ENCODE results near the gene TFDP1. TPM values are rescaled to one million over a fixed set of nuclear protein-coding genes. Genes with fewer than 3 reads are reported as not detected.

TFDP1 gene
- total RNA-seq, 1 donor from 2014 or later: 15.8 TPM

DNA sequence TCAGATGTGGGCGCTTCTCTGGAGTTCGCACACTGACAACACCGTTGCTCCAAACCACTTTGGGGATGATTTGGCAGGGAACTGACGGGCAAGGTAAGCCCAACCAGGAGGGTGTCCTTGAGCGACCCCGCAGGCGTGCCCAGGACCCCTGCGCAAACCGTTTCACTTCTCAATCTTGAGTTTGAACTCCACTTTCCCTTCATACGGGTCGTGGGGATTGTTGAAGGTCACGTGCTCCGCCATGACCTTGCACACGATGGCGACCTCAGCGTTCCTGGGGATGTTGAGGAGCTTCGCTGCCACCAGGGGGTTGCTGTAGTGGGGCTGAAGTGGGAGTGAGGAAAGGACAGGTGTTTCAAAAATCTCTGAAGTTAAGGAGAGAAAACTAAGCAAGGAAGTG, 64.7 kb downstream of the TFDP1 start:
- no peaks in the 10 kb centered on the region for H3K27me3 ChIP-seq
- no peak overlapping the region for H3K27ac ChIP-seq
- peak in 1 of 2 donors; percentile 50 for DNase-seq (ENCODE audit: low spot score in 2 of 2)
- intact Hi-C loops (cut with DNase I): no loop called here
- H3K9me3 ChIP-seq: no peaks in the 10 kb centered on the region
- H3K36me3 ChIP-seq: no peaks in the 10 kb centered on the region
- H3K4me3 ChIP-seq: no peak overlapping the region
- TF ChIP-seq, protein P1, sequence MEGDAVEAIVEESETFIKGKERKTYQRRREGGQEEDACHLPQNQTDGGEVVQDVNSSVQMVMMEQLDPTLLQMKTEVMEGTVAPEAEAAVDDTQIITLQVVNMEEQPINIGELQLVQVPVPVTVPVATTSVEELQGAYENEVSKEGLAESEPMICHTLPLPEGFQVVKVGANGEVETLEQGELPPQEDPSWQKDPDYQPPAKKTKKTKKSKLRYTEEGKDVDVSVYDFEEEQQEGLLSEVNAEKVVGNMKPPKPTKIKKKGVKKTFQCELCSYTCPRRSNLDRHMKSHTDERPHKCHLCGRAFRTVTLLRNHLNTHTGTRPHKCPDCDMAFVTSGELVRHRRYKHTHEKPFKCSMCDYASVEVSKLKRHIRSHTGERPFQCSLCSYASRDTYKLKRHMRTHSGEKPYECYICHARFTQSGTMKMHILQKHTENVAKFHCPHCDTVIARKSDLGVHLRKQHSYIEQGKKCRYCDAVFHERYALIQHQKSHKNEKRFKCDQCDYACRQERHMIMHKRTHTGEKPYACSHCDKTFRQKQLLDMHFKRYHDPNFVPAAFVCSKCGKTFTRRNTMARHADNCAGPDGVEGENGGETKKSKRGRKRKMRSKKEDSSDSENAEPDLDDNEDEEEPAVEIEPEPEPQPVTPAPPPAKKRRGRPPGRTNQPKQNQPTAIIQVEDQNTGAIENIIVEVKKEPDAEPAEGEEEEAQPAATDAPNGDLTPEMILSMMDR (IDR thresholded peaks at IDR 0.05): no peak
- peaks cover 4 to 7% of the 10 kb centered on the region in 2 donors for H3K4me1 ChIP-seq

DNA sequence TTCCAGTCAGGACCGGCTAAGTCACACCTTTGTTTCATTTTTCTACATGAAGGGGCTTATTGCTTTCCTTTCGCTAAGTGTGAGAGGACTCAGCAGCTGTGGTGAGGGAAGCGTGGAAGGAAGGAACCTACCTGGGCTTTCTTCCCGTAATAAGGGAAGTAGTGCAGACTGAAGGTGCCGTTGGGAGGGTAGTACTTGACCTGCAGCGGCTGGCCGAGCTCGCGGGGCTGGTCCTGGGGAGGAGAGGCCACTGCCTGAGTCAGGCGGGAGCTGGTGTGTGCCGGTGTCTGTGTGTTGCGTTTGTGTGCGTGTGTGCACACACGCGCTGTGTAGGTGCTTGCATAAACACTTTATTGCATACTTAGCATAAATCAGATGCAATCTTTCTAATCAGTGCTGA, 65.7 kb downstream of the TFDP1 start:
- no peaks in the 10 kb centered on the region for H3K36me3 ChIP-seq
- H3K27me3 ChIP-seq: no peaks in the 10 kb centered on the region
- TF ChIP-seq, protein P1 (IDR thresholded peaks at IDR 0.05): no peak
- H3K27ac ChIP-seq: no peak overlapping the region
- H3K4me1 ChIP-seq: peaks cover 4 to 7% of the 10 kb centered on the region in 2 donors
- no peak overlapping the region for H3K4me3 ChIP-seq
- H3K9me3 ChIP-seq: no peaks in the 10 kb centered on the region
- intact Hi-C loops (cut with DNase I): no loop called here
- peak in 1 of 2 donors; percentile 57 for DNase-seq (ENCODE audit: low spot score in 2 of 2)

DNA sequence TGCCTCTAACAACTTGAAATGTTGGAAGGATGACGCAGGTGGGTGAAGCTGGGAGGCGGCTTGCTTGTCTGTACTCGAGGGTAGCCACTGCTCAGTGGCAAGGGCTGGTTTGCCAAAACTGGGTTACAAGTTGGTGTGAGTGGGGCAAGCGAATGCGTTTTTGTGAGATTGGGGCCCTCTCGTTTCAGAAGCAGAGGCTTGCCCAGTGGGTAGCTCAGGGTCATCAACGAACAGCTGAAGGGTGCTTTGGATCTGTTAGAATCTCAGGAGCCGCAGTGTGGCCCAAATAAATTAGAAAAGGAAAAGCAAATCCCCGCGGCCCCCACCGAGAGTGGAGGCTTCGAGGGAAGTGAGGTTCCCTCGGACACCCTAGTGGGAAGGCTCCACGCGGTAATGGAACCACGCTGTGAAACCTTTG, 66.2 kb downstream of the TFDP1 start:
- no peak overlapping the region for H3K27ac ChIP-seq
- H3K4me1 ChIP-seq: peaks cover 4 to 7% of the 10 kb centered on the region in 2 donors
- peak in 1 of 2 donors; percentile 47 for DNase-seq (ENCODE audit: low spot score in 2 of 2)
- intact Hi-C loops (cut with DNase I): no loop called here
- no peak overlapping the region for H3K4me3 ChIP-seq
- no peaks in the 10 kb centered on the region for H3K36me3 ChIP-seq
- H3K27me3 ChIP-seq: no peaks in the 10 kb centered on the region
- H3K9me3 ChIP-seq: no peaks in the 10 kb centered on the region
- TF ChIP-seq, protein P1 (IDR thresholded peaks at IDR 0.05): no peak

DNA sequence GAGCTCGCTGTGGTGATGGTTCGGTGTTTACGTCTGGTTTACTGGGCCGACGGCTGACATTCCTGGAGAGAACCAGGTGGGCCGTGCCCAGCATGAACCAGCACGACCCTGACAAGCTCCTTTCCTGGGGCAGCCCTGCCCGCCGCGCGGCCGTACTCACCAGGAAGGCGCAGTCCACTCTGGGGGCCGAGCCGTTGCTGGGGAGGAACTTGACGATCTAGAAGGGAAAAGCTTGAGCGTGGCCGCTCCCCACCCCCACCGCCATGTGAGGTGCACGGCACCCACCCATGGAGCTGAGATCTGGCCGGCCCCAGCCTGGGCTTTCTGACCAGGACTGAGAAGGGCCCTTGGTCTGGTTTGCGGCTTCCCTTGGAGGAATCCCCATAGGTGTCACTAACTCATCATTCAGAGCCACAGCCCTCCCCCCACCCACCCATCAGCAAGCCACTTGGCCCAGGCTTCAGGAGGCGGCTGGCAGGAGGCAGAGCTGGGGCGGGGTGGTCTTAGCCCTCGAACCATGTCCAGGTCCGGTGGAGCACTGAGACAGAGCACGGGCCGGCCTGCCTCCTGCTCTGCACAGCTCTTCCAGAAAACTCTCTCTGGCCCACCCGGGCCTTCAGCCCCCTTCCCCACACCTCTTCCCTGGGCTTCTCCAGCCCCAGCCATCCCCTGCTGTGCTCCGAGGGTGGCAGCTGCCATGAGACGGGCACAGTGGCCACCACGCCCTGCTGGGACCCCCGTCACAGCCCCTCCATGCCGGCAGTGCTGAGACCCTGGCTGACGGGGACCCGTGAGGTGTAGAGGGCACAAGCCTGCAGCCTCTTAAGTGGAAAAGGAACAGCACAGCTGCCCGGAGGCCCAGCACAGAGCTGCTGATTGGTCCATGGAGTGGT, 67.2 kb downstream of the TFDP1 start:
- Histone ChIP-seq H3K27ac (no peak overlapping the region), H3K4me1 (peaks cover 4 to 7% of the 10 kb centered on the region in 2 donors), H3K9me3 (no peaks in the 10 kb centered on the region), H3K4me3 (no peak overlapping the region), H3K36me3 (no peaks in the 10 kb centered on the region), H3K27me3 (no peaks in the 10 kb centered on the region)
- intact Hi-C loops (cut with DNase I): no loop called here
- TF ChIP-seq, protein P1 (IDR thresholded peaks at IDR 0.05): no peak
- DNase-seq (ENCODE audit: low spot score in 2 of 2): peak in 1 of 2 donors; percentile 60

DNA sequence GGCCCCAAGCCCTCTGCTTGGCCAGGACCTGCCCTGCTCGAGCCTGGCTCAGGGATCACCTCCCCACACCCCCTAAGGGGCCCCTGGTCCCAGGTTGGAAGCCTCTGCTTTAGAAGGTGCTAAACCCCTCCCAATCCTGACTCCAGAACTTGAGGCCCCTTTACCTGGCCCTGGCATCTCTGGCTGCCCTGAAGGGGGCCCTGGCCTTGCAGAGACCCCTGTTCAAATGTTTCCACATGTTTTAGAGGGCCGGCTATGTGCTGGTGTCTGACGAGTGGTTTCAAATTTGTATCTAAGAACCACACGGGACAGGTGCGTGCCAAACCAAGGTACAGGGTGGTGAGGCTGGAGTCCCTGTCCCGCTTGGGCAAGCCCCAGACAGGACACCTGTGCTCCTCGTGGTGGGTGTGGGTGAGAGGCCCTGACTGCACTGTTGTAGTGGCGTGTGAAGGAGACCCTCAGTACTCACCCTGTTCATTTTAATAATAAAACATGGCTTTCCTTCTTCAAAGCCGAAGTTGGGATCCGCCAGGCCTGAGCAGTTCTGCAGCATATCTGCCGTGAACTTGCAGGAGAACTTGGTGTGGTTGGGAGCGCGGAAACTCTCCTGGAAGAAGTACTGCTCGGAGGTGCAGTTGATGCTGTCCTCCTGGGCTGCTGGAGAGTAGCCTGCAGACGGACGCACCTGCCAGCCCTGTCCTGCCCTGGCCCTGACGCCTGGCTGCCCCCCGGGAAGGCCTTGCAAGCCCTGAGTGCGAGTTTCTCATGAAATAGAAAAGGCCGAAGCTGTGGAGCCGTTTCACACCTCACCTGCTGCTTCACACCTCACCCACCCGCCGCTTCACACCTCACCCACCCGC, 68.1 kb downstream of the TFDP1 start:
- DNase-seq (ENCODE audit: low spot score in 2 of 2): peak in 1 of 2 donors; percentile 51
- intact Hi-C loops (cut with DNase I): no loop called here
- Histone ChIP-seq H3K36me3 (no peaks in the 10 kb centered on the region), H3K9me3 (no peaks in the 10 kb centered on the region), H3K4me3 (no peak overlapping the region), H3K4me1 (peaks cover 4% of the 10 kb centered on the region in 2 donors), H3K27ac (no peak overlapping the region), H3K27me3 (no peaks in the 10 kb centered on the region)
- TF ChIP-seq, protein P1 (IDR thresholded peaks at IDR 0.05): no peak
